Gastroesophageal sphincter (tissue), 4 donors: ENCODE results near the gene PLCG2. TPM values are rescaled to one million over a fixed set of nuclear protein-coding genes. Genes with fewer than 3 reads are reported as not detected.

Experiments used
- ATAC-seq: fragments of 150-250 bp; one replicate; pipeline ENCODE4 v1.9.1; 2016; ENCODE audit warnings: mild to moderate bottlenecking, moderate library complexity
- H3K27ac ChIP-seq, 4 donors: fragments of 200-600 bp; sonication (generic) in 3 of 4; 1 replicate in 3 of 4; 2 replicates in 1 of 4; pipeline ENCODE4 v1.5.1; 2016 to 2019
- H3K27me3 ChIP-seq: fragments of 200-600 bp; sonication (generic); one replicate; pipeline ENCODE4 v1.5.1; 2019
- H3K36me3 ChIP-seq, 2 donors: fragments of 200-600 bp; sonication (generic); one replicate each; pipeline ENCODE4 v1.5.1; 2019; ENCODE audit warnings: control low read depth in 1 of 2
- H3K4me1 ChIP-seq, 3 donors: fragments of 200-600 bp; sonication (generic); 1 replicate in 2 of 3; 2 replicates in 1 of 3; pipeline ENCODE4 v1.5.1; 2016 to 2019; ENCODE audit warnings: control low read depth in 2 of 3
- H3K4me3 ChIP-seq, 2 donors: fragments of 200-600 bp; sonication (generic); one replicate each; pipeline ENCODE4 v1.5.1; 2019; ENCODE audit warnings: mild to moderate bottlenecking in 1 of 2, moderate library complexity in 1 of 2
- H3K9me3 ChIP-seq, 3 donors: fragments of 200-600 bp; sonication (generic); one replicate each; pipeline ENCODE4 v1.5.1; 2017 to 2019; ENCODE audit warnings: control low read depth in 2 of 3
- EP300 ChIP-seq: sonication (generic); formaldehyde crosslinking; IDR thresholded peaks from one replicate; pipeline ENCODE4 v1.6.1; 2017; ENCODE audit warnings: antibody characterized with exemption, mild to moderate bottlenecking
- POLR2A ChIP-seq, 2 donors: fragments of 450-650 bp; IDR thresholded peaks; one replicate each; pipeline ENCODE4 v1.6.1; 2017; ENCODE audit warnings: antibody characterized with exemption in 2 of 2, mild to moderate bottlenecking in 2 of 2, moderate library complexity in 1 of 2
- POLR2AphosphoS5 ChIP-seq: sonication (generic); formaldehyde crosslinking; IDR thresholded peaks from one replicate; pipeline ENCODE4 v1.6.1; 2017; ENCODE audit warnings: antibody characterized with exemption
- WGBS, 2 donors: methylation state at CpG; one replicate each; pipeline ENCODE4 v1.1.5; 2018; ENCODE audit warnings: low coverage in 1 of 2; 5-methylcytosine and 5-hydroxymethylcytosine counted together
- total RNA-seq, 4 donors: library from RNA; depleted of rRNA; stranded (reverse); fragments of >200 nt; gene quantifications; one replicate each; pipeline ENCODE4 v1.1.0, GENCODE V29; 2016
- TF ChIP-seq, protein P1 (sequence below), 4 experiments: fragments of 200-600 bp in 2 of 4; fragments of 450-650 bp in 2 of 4; sonication (generic) in 1 of 4; IDR thresholded peaks; one replicate each; pipeline ENCODE4 v1.5.1; 2017 to 2019; ENCODE audit warnings: antibody characterized with exemption in 4 of 4, mild to moderate bottlenecking in 2 of 4, moderate library complexity in 2 of 4

PLCG2 gene
- total RNA-seq, 4 donors from 2014 or later: 6.2 to 11.4 (median 8.1) TPM

GRCh38 chr16:81861503-81861902 is 82.4 kb downstream of the PLCG2 start:
- peak overlapping the region in 3 of 4 donors; percentile 48 to 59 (median 57) for H3K27ac ChIP-seq
- 68% methylated on average over 5 of the region's 10 CpGs; no CpG with 5 or more reads in 1 of the 2 donors for WGBS, 2 donors
- peak; percentile 41 for ATAC-seq
- TF ChIP-seq POLR2A (IDR thresholded peaks at IDR 0.05) (no peak), POLR2AphosphoS5 (no peak), EP300 (no peak)
- TF ChIP-seq, protein P1, sequence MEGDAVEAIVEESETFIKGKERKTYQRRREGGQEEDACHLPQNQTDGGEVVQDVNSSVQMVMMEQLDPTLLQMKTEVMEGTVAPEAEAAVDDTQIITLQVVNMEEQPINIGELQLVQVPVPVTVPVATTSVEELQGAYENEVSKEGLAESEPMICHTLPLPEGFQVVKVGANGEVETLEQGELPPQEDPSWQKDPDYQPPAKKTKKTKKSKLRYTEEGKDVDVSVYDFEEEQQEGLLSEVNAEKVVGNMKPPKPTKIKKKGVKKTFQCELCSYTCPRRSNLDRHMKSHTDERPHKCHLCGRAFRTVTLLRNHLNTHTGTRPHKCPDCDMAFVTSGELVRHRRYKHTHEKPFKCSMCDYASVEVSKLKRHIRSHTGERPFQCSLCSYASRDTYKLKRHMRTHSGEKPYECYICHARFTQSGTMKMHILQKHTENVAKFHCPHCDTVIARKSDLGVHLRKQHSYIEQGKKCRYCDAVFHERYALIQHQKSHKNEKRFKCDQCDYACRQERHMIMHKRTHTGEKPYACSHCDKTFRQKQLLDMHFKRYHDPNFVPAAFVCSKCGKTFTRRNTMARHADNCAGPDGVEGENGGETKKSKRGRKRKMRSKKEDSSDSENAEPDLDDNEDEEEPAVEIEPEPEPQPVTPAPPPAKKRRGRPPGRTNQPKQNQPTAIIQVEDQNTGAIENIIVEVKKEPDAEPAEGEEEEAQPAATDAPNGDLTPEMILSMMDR (IDR thresholded peaks at IDR 0.05): no peak
- peaks cover 63% of the 10 kb centered on the region for H3K27me3 ChIP-seq
- H3K9me3 ChIP-seq: no peaks in the 10 kb centered on the region
- H3K4me1 ChIP-seq: peaks cover 0 to 4% (median 0%) of the 10 kb centered on the region in 3 donors
- H3K4me3 ChIP-seq: no peak overlapping the region
- no peaks in the 10 kb centered on the region for H3K36me3 ChIP-seq

- peak; percentile 67 for ATAC-seq
- WGBS, 2 donors: 0 to 80% methylated on average over 1 to 4 of the region's 7 CpGs
Measured at GRCh38 chr16:81861915-81862314, 82.8 kb downstream of the PLCG2 start.

DNA sequence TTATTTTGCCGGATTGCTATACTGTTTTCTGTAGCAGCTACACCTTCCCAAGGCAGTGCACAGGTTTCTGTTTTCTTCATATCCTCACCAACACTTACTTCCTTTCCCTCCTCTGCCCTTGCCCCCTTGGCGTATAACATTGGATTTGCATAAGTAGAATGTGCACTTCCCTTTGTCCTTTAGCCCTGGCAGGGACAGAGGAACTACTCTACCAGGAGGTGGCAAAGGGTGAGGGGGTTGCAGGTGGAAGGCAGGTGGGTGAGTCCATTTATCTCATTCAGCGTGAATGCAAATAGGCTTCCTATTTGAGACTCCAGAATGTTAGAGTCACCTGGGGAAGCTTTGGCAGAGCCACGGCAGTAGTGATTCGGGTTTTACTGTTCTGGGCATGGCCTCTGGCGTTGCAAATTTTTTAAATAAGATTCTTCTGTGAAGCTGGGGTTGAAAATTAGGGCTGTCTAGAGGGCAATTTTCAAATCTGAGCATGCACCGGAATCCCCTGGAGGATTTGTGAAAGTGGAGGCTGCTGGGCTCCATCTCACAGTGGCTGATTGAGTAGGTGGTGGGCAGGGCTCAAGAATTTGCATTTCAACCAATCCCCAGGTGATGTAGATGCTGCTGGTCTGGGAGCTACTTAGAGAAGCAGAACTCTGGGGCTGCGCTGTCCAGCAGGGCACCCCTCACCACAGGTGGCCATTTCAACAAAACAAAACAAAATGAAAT is 84.7 kb downstream of the PLCG2 start:
- 47 to 50% methylated on average over 2 to 7 of the region's 8 CpGs for WGBS, 2 donors
- no peak overlapping the region for H3K27ac ChIP-seq
- H3K27me3 ChIP-seq: peaks cover 68% of the 10 kb centered on the region
- ATAC-seq: no peak
- H3K4me3 ChIP-seq: no peak overlapping the region
- no peaks in the 10 kb centered on the region for H3K9me3 ChIP-seq
- H3K4me1 ChIP-seq: peaks cover 0 to 4% (median 0%) of the 10 kb centered on the region in 3 donors
- no peak for TF ChIP-seq POLR2A (IDR thresholded peaks at IDR 0.05)
- TF ChIP-seq, protein P1 (IDR thresholded peaks at IDR 0.05): no peak
- no peak for TF ChIP-seq EP300
- no peak for TF ChIP-seq POLR2AphosphoS5
- no peaks in the 10 kb centered on the region for H3K36me3 ChIP-seq

More at GRCh38 chr16:81861915-81862314, 82.8 kb downstream of the PLCG2 start:
- peaks cover 63% of the 10 kb centered on the region for H3K27me3 ChIP-seq
- H3K27ac ChIP-seq: peak overlapping the region in 3 of 4 donors; percentile 48 to 59 (median 57)
- no peak overlapping the region for H3K4me3 ChIP-seq
- TF ChIP-seq POLR2A (IDR thresholded peaks at IDR 0.05): no peak
- TF ChIP-seq POLR2AphosphoS5: no peak
- TF ChIP-seq, protein P1 (IDR thresholded peaks at IDR 0.05): no peak
- TF ChIP-seq EP300: no peak
- peaks cover 0 to 4% (median 0%) of the 10 kb centered on the region in 3 donors for H3K4me1 ChIP-seq
- no peaks in the 10 kb centered on the region for H3K36me3 ChIP-seq
- no peaks in the 10 kb centered on the region for H3K9me3 ChIP-seq

DNA sequence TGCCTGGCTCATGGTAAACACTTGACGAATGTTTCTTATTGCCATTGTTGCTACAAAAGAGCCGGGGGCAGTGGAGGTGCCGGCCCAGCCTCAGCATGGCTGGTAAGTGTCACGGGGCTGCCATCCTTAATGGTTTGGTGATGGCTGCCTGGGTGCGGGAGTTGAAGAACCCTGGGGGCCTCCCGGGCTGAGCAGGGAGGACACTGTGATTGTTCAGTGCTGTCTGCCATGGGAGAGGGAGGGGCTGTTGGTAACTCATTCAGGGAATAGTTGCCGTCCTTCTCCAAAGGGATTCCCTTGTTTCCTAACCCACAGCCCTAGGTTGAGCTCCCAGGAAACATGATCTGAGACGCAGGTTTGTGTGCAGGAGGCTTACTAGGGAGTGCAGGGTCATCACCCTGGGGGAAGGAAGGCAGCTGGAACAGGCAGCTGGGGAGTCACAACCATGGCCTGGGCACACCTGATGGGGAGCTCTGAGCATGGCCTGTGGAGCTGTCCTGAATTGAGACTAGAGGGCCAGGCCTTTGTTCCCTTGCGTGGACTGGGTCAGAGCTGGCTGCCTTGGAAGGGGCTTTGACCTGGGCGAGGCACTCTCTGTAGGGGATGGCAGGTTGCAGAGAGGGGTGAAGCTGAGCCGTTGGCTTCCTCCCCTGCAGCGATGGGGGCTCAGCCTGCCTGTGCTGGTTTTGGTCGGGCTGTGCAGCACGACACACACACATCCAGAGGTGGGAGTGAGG is 85.7 kb downstream of the PLCG2 start:
- Histone ChIP-seq H3K27me3 (peaks cover 61% of the 10 kb centered on the region), H3K36me3 (no peaks in the 10 kb centered on the region), H3K9me3 (no peaks in the 10 kb centered on the region), H3K4me3 (no peak overlapping the region), H3K27ac (peak overlapping the region in 1 of 4 donors; percentile 71), H3K4me1 (peaks cover 0 to 4% (median 0%) of the 10 kb centered on the region in 3 donors)
- TF ChIP-seq, protein P1 (IDR thresholded peaks at IDR 0.05): no peak
- TF ChIP-seq POLR2A (IDR thresholded peaks at IDR 0.05) (no peak), EP300 (no peak), POLR2AphosphoS5 (no peak)
- 0 to 37% methylated on average over 1 to 9 of the region's 14 CpGs for WGBS, 2 donors
- no peak for ATAC-seq
